IPS DF 4.7 (cell line): ENCODE measurements around the gene UBASH3B.

Experiments
- DNase-seq: peaks from one replicate; pipeline ENCODE4 v3.0.0-alpha.2; 2013; ENCODE audit warnings: low spot score; ENCODE audit errors: extremely low read depth

UBASH3B gene

DNA sequence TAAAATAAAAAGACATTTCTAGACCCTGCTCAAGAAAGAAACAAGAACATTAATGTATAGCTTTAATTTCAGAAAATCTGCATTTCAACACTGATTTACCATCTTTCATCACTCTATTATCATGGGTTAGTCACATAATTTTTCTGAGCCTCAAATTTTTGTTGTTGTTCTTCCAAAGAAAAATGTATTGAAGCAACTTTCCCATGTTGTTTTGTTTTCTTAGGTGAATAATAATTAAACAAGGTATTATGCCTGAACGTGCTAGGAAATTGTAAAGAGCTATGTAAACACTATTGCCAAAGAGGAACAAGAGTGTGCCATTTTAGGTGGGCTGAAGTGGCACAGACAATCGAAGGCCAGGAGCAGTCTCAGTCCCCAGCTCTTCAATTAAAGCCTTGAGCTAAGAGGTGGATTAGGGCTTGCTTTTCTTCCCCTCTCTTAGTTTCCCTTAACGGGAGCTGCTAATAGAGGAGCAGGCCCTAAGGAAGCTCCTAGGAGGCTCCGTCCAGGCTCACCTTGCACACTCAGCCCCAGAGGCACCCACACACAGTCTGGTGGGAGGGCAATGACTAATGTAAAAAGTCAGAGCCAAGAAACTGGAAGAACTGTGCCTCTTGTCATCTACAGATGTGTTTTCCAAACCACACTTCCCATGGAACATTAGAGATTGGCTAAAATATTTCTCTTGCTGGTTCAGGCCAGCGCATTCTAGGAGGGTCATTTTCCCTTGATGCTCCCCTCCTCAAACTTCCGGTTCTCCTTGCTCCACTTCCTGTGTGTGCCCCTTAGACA is 8.8 kb upstream of the UBASH3B start:
- no peak for DNase-seq

DNA sequence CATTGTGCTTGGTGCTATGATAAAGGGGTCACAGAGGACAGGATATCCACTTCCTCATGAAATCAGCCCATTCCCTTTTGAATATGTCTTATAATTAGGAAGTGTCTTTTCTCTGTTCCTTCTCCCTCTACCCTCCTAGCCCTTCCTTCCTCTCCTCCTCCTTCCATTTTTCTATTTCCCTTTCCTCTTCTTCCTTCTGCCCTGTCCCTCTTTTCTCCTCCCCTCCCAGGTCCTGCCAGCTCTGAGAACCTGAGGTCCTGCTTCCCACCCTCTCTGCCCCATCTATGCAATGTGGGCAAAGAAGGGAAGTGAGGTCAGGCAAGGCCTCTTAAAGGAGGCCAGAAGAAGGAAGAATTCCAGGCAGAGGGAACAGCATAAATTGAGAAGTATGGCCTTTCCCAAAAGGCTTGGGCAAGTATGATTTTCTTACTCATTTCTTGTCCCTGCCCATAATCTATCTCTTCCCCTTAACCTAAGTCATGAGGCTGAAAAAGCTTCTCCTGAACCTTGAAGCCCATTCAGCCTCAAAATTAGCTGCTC is 7.7 kb upstream of the UBASH3B start:
- no peak for DNase-seq

GRCh38 chr11:122649116-122649515 is 6.4 kb upstream of the UBASH3B start:
- no peak for DNase-seq

DNA sequence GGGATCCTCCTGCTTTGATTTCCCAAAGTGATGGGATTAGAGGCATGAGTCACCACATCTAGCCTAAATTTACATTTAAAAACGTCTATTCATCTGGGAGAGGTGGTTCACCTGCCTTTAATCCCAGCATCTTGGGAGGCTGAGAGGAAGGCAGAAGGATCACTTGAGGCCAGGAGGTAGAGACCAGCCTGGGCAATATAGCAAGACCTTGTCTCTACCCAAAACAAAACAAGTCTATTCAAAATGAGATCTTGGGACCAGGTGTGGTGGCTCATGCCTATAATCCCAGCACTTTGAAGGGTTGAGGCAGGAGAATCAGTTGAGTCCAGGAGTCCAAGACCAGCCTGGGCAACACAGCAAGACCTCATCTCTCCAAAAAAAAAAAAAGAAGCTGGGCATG is 4.9 kb upstream of the UBASH3B start:
- no peak for DNase-seq

GRCh38 chr11:122652495-122652894 is 3.0 kb upstream of the UBASH3B start:
- DNase-seq = no peak

GRCh38 chr11:122653916-122654585 is 1.5 kb upstream of the UBASH3B start:
- no peak for DNase-seq

GRCh38 chr11:122656073-122656630 is 630 bp downstream of the UBASH3B start:
- DNase-seq = no peak

- no peak for DNase-seq
Measured at GRCh38 chr11:122656631-122657101, 1.1 kb downstream of the UBASH3B start.

GRCh38 chr11:122659676-122660554 is 4.4 kb downstream of the UBASH3B start:
- DNase-seq = no peak

DNA sequence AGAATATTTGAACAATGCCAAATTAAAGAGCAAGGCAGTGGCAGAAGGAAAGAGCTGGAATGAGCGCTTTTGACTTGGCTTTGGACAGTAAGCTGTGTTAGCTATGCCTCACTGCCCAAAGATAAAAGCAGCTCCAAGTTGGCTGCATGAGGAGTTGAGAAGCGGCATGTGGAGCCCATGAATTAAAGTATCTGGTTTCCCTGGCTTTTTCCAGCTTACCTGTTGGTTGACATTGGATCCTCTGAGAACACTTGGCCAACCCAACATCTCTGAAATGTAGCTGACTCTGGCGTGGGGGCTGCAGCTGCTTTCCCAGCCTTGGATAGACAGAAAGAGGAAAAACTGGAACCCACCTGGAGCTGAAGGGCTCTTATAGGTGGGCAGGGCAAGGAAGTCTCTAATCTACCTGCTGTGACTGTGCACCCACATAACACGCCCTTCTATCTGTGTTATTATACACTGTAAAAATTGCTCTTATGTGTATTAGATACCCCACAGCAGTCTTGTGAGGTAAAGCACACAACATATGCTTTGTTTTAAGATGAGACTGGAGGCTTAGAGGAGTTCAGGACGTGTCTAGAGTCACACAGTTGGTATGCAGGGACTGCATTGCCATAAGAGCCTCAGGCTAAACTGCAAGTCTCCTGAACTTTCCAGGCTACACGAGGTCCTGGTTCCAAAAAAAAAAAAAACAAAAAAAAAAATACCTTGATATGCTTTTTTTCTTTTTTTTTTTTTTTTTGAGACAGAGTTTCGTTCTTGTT is 5.8 kb downstream of the UBASH3B start:
- DNase-seq = no peak

DNA sequence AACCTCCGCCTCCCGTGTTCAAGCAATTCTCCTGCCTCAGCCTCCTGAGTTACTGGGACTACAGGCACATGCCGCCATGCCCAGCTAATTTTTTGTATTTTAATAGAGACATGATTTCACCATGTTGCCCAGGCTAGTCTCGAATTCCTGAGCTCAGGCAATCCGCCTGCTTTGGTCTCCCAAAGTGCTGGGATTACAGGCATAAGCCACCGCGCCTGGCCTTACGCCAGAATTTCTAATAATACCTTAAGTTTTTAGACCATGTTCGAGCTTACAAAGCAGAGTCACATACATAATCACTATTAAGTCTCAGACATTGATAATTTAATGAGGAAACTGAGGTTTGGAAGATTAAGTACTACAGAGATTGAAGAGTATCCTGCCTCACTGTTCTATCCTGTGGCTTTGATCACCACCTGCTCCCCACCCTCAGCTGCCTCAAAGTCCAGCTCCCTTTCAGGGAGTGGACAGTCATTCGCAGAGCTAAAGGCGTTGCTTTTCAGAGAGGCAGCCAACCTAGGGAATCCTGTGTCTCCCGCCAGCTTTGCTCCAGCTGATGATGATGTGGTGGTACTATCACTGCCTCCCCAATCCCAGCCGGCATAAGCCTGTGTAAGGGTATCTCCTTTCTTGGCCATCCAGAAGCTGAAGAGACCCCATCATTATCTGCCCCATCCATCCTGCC is 7.7 kb downstream of the UBASH3B start:
- no peak for DNase-seq

- DNase-seq = no peak
Measured at GRCh38 chr11:122663764-122664163, 8.2 kb downstream of the UBASH3B start.

DNA sequence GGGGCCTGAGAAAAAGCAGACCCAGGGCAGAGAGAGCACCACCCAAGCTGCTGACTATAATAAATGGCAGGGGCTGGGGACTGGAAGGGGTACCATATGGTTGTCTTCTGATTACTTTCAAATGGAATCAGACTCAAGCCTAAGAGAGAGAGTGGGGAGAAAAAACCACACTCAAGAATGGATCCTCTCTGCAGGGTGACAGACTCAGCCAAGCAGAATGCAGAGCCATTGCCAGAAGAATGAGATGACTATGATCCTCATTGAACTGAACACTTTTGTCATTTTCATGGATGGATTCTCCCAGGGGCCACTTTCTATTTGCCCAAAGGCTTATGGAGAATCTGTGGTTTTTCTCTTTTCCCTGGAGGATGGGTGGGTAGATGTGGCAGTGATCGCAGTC is 8.7 kb downstream of the UBASH3B start:
- DNase-seq = no peak

DNA sequence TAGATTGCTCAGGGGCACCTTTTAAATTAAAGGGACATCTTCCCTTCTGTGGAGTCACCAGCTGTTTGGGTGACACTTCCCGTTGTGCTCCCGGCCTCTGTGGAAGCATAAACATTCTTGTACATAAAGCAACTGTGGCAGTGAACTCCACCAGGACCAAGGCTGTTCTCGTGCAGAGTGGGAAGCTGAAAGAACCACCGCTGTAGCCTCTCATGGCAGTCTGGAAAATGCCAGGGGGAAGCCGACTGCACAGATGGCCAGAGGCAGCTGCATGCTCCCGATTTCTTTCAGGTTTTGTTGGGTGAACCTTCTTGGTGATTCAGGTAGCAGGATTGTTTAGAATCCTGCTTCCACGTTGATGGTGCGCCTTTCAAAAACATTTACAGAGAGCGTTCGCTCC is 10.3 kb downstream of the UBASH3B start:
- no peak for DNase-seq

GRCh38 chr11:122666743-122667142 is 11.2 kb downstream of the UBASH3B start:
- no peak for DNase-seq

- no peak for DNase-seq
Measured at GRCh38 chr11:122668562-122669090, 13.1 kb downstream of the UBASH3B start.

DNA sequence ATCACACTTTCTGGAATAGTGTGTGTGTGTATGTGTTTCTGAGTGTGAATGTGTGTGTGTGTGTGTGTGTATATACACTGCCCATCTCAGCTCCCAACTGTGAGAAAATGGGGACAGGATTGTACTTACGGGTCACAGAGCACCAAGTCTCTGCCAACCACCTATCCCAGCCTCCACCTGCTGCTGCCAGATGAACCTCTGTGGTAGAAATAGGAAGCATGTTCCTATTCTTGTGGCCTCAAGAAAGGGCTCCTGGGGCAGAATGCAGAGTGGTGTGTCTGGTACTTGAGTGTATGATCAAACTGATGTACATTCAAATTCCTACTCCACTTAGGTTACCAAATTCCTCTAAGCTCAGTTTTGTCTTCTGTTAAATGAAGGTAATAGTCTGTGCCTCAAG is 14.6 kb downstream of the UBASH3B start:
- DNase-seq = no peak

- DNase-seq = no peak
Measured at GRCh38 chr11:122671400-122671891, 15.9 kb downstream of the UBASH3B start.

DNA sequence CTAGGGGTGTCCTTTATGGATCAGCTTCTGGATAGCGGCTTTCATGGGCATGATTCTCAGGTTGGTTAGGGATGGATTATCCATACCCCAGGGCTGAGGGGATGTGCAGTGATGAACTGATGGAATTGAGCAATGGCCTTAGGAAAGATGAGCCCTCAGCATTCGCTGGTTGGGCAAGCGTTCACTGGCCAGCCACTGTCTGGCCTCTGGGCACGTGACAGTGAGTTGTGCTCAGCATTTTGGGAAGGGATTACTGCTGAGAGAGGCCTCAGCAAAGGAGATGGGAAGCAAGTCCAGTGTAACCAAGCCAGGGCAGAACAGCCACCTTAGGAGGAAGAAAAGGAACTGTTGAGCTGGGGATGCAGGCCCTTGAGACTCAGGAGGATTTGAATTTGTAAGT is 17.4 kb downstream of the UBASH3B start:
- DNase-seq = no peak

DNA sequence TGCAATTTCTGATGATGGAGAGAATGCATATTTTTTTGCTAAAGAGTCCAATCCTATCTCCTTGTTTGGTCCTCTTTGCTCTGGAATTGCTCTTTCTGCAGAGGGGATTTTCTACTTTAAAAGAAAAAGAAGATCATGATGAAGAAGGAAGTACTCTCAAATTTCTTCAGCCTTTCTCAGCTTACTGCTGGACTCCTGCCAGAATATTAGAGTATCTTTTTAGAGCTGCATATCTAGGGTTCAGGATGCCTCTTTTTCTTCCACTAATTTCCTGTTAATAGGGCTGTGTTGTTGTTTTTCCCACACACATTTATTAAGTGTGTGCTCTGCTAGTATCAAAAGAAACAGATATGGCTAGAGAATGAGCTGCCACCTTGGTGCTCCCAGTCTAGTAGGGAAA is 18.2 kb downstream of the UBASH3B start:
- DNase-seq = no peak
